H9 (cell line): ENCODE data around the gene TMF1. TPM values are rescaled to one million over a fixed set of nuclear protein-coding genes. Genes with fewer than 3 reads are reported as not detected.

ENCODE experiments used
- DNase-seq: peaks from one replicate; pipeline ENCODE4 v3.0.0-alpha.2; 2017
- H2AFZ ChIP-seq: one replicate; pipeline ENCODE4 v1.6.1; 2013; ENCODE audit warnings: mild to moderate bottlenecking, low read length, control low read depth, moderate library complexity
- H2AK5ac ChIP-seq: 2 replicates; pipeline ENCODE4 v1.6.1; 2013; ENCODE audit warnings: low read length, control low read depth, mixed read lengths; ENCODE audit not compliant: insufficient read length
- H2BK120ac ChIP-seq: one replicate; pipeline ENCODE4 v1.6.1; 2013; ENCODE audit warnings: low read depth, mild to moderate bottlenecking, low read length, control low read depth, inconsistent platforms; ENCODE audit not compliant: poor library complexity, severe bottlenecking
- H2BK12ac ChIP-seq: 2 replicates; pipeline ENCODE4 v1.6.1; 2013; ENCODE audit warnings: low read length, control low read depth, mixed read lengths, low read depth; ENCODE audit not compliant: insufficient read length
- H2BK15ac ChIP-seq: 2 replicates; pipeline ENCODE4 v1.6.1; 2013; ENCODE audit warnings: low read depth, low read length, control low read depth
- H2BK20ac ChIP-seq: one replicate; pipeline ENCODE4 v1.6.1; 2013; ENCODE audit warnings: low read depth, mild to moderate bottlenecking, low read length, control low read depth, inconsistent platforms; ENCODE audit not compliant: poor library complexity, severe bottlenecking
- H2BK5ac ChIP-seq: 2 replicates; pipeline ENCODE4 v1.6.1; 2013; ENCODE audit warnings: low read length, control low read depth, mixed read lengths; ENCODE audit not compliant: insufficient read length
- H3K14ac ChIP-seq: 2 replicates; pipeline ENCODE4 v1.6.1; 2013; ENCODE audit warnings: low read length, control low read depth; ENCODE audit not compliant: insufficient read depth
- H3K18ac ChIP-seq: 2 replicates; pipeline ENCODE4 v1.6.1; 2013; ENCODE audit warnings: low read depth, mild to moderate bottlenecking, mixed read lengths, low read length, control low read depth; ENCODE audit not compliant: insufficient read length
- H3K23ac ChIP-seq: 2 replicates; pipeline ENCODE4 v1.6.1; 2013; ENCODE audit warnings: low read length, control low read depth, mixed read lengths, low read depth; ENCODE audit not compliant: insufficient read length
- H3K23me2 ChIP-seq: 2 replicates; pipeline ENCODE4 v1.6.1; 2013; ENCODE audit warnings: low read depth, mild to moderate bottlenecking, mixed read lengths, low read length, control low read depth; ENCODE audit not compliant: insufficient read length, poor library complexity, severe bottlenecking
- H3K27ac ChIP-seq: 2 replicates; pipeline ENCODE4 v1.5.1; 2013; ENCODE audit warnings: low read length, control low read depth, mixed read lengths, low read depth; ENCODE audit not compliant: insufficient read length
- H3K27me3 ChIP-seq: 2 replicates; pipeline ENCODE4 v1.6.1; 2013; ENCODE audit warnings: low read length, control low read depth, inconsistent platforms; ENCODE audit not compliant: insufficient read depth
- H3K4ac ChIP-seq: 2 replicates; pipeline ENCODE4 v1.6.1; 2013; ENCODE audit warnings: low read depth, mild to moderate bottlenecking, control low read depth, inconsistent platforms, low read length, moderate library complexity
- H3K4me1 ChIP-seq: 2 replicates; pipeline ENCODE4 v1.6.1; 2013; ENCODE audit warnings: low read length, control low read depth, inconsistent platforms; ENCODE audit not compliant: insufficient read depth
- H3K4me2 ChIP-seq: 2 replicates; pipeline ENCODE4 v1.6.1; 2013; ENCODE audit warnings: low read length, control low read depth, mixed read lengths; ENCODE audit not compliant: insufficient read length, insufficient read depth
- H3K56ac ChIP-seq: 2 replicates; pipeline ENCODE4 v1.6.1; 2013; ENCODE audit warnings: low read depth, mild to moderate bottlenecking, mixed read lengths, low read length, control low read depth; ENCODE audit not compliant: insufficient read length
- H3K79me1 ChIP-seq: 2 replicates; pipeline ENCODE4 v1.6.1; 2013; ENCODE audit warnings: low read depth, mild to moderate bottlenecking, moderate library complexity, low read length, control low read depth, inconsistent platforms; ENCODE audit not compliant: insufficient read depth, poor library complexity, severe bottlenecking
- H3K79me2 ChIP-seq: 2 replicates; pipeline ENCODE4 v1.6.1; 2013; ENCODE audit warnings: low read length, control low read depth, inconsistent platforms; ENCODE audit not compliant: insufficient read depth
- H3K9ac ChIP-seq: 2 replicates; pipeline ENCODE4 v1.6.1; 2013; ENCODE audit warnings: low read length, control low read depth, mixed read lengths; ENCODE audit not compliant: insufficient read length; ENCODE audit errors: extremely low read depth
- H3K9me3 ChIP-seq: one replicate; pipeline ENCODE4 v1.6.1; 2013; ENCODE audit warnings: low read depth, low read length, inconsistent platforms; ENCODE audit not compliant: control insufficient read depth
- H3T11ph ChIP-seq: one replicate; pipeline ENCODE4 v1.6.1; 2013; ENCODE audit warnings: mild to moderate bottlenecking, low read length, control low read depth, inconsistent platforms
- H4K20me1 ChIP-seq: one replicate; pipeline ENCODE4 v1.6.1; 2013; ENCODE audit not compliant: control insufficient read depth, insufficient read length, insufficient read depth
- H4K5ac ChIP-seq: 2 replicates; pipeline ENCODE4 v1.6.1; 2013; ENCODE audit warnings: low read depth, mild to moderate bottlenecking, mixed read lengths, low read length, control low read depth; ENCODE audit not compliant: insufficient read length
- H4K8ac ChIP-seq: replicated peaks from 2 replicates; pipeline ENCODE4 v1.6.1; 2013; ENCODE audit warnings: low read length, control low read depth, mixed read lengths, low read depth; ENCODE audit not compliant: insufficient read length
- H4K91ac ChIP-seq: 2 replicates; pipeline ENCODE4 v1.6.1; 2013; ENCODE audit warnings: low read depth, mild to moderate bottlenecking, moderate library complexity, mixed read lengths, low read length, control low read depth; ENCODE audit not compliant: insufficient read length
- H3K27ac Mint-ChIP-seq, 3 experiments: 2 replicates in 2 of 3; 3 replicates in 1 of 3; pipeline ENCODE4 v1.8.0; 2020 to 2021; ENCODE audit warnings: mixed read lengths in 3 of 3, mild to moderate bottlenecking in 1 of 3, moderate library complexity in 1 of 3
- H3K27me3 Mint-ChIP-seq: 2 replicates; pipeline ENCODE4 v1.8.0; 2021; ENCODE audit warnings: low read depth, mild to moderate bottlenecking, moderate library complexity, mixed read lengths
- H3K36me3 Mint-ChIP-seq, 3 experiments: 2 replicates in 2 of 3; 3 replicates in 1 of 3; pipeline ENCODE4 v1.8.0; 2020 to 2021; ENCODE audit warnings: low read depth in 3 of 3, mixed read lengths in 3 of 3; ENCODE audit not compliant: insufficient read depth in 1 of 3
- H3K4me1 Mint-ChIP-seq, 2 experiments: 2 replicates each; pipeline ENCODE4 v1.8.0; 2020; ENCODE audit warnings: mixed read lengths in 2 of 2
- H3K4me3 Mint-ChIP-seq, 2 experiments: 2 replicates in 1 of 2; 3 replicates in 1 of 2; pipeline ENCODE4 v1.8.0; 2020 to 2021; ENCODE audit warnings: mild to moderate bottlenecking in 2 of 2, mixed read lengths in 2 of 2, moderate library complexity in 1 of 2
- H3K9me3 Mint-ChIP-seq, 2 experiments: 2 replicates in 1 of 2; 3 replicates in 1 of 2; pipeline ENCODE4 v1.8.0; 2020; ENCODE audit warnings: mild to moderate bottlenecking in 2 of 2, mixed read lengths in 2 of 2, moderate library complexity in 1 of 2
- WGBS: extraction: QIAGEN DNeasy Blood & Tissue Kit; methylation state at CpG from one replicate; pipeline ENCODE4 v1.1.7; 2013; ENCODE audit warnings: missing lambda C conversion rate, low lambda C conversion rate, mixed read lengths; ENCODE audit not compliant: insufficient read length; ENCODE audit errors: extremely low coverage; 5-methylcytosine and 5-hydroxymethylcytosine counted together
- total RNA-seq: library from RNA; stranded (reverse); gene quantifications from 2 replicates; pipeline ENCODE4 v1.2.1, GENCODE V29; 2021
- TF ChIP-seq, protein P1 (sequence below): fragments of 200-600 bp; sonication (generic); conservative IDR thresholded peaks from 3 replicates; pipeline ENCODE4 v1.8.0; 2021; ENCODE audit warnings: antibody characterized with exemption, mild to moderate bottlenecking

TMF1 gene
- total RNA-seq, 1 experiment from 2014 or later: 21.9 TPM

DNA sequence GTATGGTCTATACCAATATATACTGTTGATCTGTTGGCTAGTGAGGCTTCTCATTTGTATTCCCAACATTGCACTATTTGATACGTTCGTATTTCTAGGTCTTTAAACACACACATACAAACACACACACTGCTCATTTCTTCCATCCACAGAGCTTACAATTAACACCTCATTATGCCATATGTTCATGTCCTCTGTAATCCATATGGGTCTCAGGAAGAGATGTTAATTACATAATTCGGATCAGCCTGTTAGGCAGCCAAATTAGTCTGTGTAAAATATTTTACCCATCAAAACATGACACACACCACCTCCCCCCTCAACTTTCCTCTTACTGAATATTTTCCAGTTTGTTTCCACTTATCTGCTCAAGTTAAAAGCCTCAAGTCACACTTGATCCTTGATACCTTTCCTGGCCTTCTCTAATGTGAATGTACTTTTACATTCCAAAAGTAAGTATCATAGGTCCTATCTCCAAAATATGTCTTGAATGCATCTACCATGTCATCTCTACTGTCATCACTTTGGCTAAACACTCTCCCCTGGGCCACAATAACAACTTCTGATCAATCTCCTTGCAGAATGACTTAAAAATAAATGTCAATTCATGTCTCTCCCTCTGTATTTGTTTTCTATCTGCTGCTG lies 66.9 kb downstream of the TMF1 start:
- Histone ChIP-seq H3K23ac (no peak overlapping the region), H3K4ac (no peak overlapping the region), H2BK120ac (no peak overlapping the region), H3K18ac (no peak overlapping the region), H2BK20ac (no peak overlapping the region), H4K91ac (no peak overlapping the region), H2BK5ac (no peak overlapping the region), H2AK5ac (no peak overlapping the region), H2BK15ac (no peak overlapping the region), H4K5ac (no peak overlapping the region), H3K27me3 (no peaks in the 10 kb centered on the region), H3K4me1 (no peaks in the 10 kb centered on the region), H4K20me1 (no peaks in the 10 kb centered on the region), H2AFZ (no peak overlapping the region), H3K9me3 (no peaks in the 10 kb centered on the region), H4K8ac (no peak overlapping the region), H3K9ac (no peak overlapping the region), H3K56ac (no peak overlapping the region), H3K79me2 (no peaks in the 10 kb centered on the region), H3K14ac (no peak overlapping the region), H3K79me1 (no peaks in the 10 kb centered on the region), H3T11ph (no peak overlapping the region), H3K27ac (no peak overlapping the region), H2BK12ac (no peak overlapping the region), H3K4me2 (no peak overlapping the region), H3K23me2 (no peaks in the 10 kb centered on the region)
- Mint-ChIP-seq H3K4me3 (no peak overlapping the region), H3K4me1 (no peaks in the 10 kb centered on the region), H3K27me3 (no peaks in the 10 kb centered on the region), H3K27ac (no peak overlapping the region), H3K36me3 (peaks cover 9 to 66% (median 18%) of the 10 kb centered on the region in 3 experiments; a peak in 6 of 7 replicates), H3K9me3 (no peaks in the 10 kb centered on the region)
- TF ChIP-seq, protein P1, sequence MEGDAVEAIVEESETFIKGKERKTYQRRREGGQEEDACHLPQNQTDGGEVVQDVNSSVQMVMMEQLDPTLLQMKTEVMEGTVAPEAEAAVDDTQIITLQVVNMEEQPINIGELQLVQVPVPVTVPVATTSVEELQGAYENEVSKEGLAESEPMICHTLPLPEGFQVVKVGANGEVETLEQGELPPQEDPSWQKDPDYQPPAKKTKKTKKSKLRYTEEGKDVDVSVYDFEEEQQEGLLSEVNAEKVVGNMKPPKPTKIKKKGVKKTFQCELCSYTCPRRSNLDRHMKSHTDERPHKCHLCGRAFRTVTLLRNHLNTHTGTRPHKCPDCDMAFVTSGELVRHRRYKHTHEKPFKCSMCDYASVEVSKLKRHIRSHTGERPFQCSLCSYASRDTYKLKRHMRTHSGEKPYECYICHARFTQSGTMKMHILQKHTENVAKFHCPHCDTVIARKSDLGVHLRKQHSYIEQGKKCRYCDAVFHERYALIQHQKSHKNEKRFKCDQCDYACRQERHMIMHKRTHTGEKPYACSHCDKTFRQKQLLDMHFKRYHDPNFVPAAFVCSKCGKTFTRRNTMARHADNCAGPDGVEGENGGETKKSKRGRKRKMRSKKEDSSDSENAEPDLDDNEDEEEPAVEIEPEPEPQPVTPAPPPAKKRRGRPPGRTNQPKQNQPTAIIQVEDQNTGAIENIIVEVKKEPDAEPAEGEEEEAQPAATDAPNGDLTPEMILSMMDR: no peak
- no peak for DNase-seq
- WGBS: no CpG with 5 or more reads among the region's 3 CpGs
